M059J (cell line): ENCODE data around the gene BEAN1. TPM values are rescaled to one million over a fixed set of nuclear protein-coding genes. Genes with fewer than 3 reads are reported as not detected.
"Not testable (repeated sequence)": the region's sequence is repeated elsewhere in the genome, so short reads cannot be mapped to it uniquely, and the experiment has no call there.

Source experiments
- DNase-seq: peaks from one replicate; pipeline ENCODE4 v3.0.0-alpha.2; 2012; ENCODE audit warnings: low read depth
- total RNA-seq: library from RNA; depleted of rRNA; stranded (reverse); fragments of >200 nt; shearing (Covaris generic); gene quantifications from 2 replicates; pipeline ENCODE4 v1.2.3, GENCODE V29; 2014

The BEAN1 gene
- total RNA-seq, 1 experiment from 2014 or later, result not detected

GRCh38 chr16:66508248-66508913 lies 81.3 kb downstream of the BEAN1 start:
- DNase-seq, result peak; percentile 91

GRCh38 chr16:66508914-66509496 lies 81.9 kb downstream of the BEAN1 start:
- no peak for DNase-seq

DNA sequence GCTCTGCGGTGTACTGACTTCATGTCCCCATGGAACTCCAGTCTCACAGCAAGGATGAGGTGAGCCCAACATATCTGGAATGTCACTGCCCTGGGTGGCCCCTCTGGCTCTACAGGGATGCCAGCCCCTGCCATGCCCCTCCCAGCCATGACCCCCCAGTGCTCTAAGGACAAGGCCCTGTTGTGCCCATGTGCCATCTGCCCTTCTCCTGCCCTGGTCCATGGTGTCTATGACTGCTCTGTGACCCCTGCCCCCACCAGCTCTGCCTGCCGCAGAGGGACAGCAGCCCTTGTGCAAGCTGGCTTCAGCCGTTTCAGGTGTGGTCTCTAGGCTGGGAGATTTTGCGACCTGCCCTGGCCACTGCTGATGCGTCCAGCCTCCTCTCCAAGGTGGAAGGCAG lies 82.5 kb downstream of the BEAN1 start:
- DNase-seq, result no peak

- no peak for DNase-seq
Measured at GRCh38 chr16:66510298-66510697, 83.2 kb downstream of the BEAN1 start.

GRCh38 chr16:66510711-66511601 lies 83.9 kb downstream of the BEAN1 start:
- peak; percentile 37 for DNase-seq

DNA sequence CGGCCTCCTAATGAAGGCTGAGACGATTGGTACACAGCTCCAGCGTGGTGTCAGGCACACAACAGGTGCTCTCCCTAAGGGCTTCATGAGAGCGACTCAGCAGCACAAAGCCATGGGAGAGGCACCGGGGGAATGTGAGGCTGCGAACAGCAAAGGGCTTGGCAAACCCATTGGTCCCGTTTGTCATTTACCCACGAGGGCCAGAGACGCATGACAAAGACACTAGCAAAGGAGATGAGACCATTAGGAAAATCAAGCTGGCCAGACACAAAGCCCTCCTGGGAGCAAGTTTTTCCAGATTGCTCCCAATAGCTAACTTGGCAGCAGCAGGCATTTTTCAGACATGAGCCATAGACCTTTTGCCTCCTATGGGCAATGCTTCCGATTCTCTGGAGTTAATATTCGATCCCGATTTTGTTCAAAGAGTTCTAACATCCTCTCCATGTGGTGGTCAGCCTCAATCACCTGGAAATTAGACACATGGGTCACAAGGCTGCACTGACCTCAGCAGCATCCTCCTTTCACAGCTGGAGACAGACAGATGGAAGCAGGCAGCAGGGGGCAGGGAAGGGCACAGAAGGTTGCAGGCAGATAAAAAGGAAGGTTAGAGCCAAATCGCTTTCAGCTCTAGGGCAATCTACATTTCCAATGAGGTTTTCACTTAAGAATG lies 84.6 kb downstream of the BEAN1 start:
- DNase-seq, result peak; percentile 86

DNA sequence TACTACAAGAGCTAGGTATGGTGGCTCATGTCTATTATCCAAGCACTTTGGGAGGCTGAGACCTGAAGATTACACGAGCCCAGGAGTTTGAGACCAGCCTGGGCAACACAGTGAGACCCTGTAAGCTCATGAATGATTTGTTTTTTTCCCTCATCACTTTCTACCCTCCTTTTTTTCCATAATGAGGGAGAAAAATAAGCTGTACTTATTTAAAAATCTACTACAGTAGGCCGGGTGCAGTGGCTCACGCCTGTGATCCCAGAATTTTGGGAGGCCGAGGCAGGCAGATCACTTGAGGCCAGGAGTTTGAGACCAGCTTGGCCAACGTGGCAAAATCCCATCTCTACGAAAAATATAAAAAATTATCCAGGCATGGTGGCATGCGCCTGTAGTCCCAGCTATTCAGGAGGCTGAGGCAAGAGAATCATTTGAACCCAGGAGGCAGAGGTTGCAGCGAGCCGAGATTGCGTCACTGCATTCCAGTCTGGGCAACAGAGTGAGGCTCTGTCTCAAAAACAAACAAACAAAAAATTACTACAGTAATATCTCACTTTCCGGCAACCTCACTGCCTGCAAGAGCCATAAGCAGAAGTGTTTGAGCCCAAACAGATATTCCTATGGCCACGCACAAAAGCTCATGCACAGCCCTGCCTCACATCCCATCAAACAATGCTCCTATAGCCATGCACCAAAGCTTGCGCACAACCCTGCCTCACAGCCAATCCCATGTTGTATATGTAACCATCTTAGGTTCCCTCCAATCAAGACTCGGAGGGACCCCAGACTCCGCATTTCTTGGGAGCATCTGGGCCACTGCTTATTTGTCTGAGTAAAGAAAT lies 85.4 kb downstream of the BEAN1 start:
- DNase-seq, result peak; percentile 70

DNA sequence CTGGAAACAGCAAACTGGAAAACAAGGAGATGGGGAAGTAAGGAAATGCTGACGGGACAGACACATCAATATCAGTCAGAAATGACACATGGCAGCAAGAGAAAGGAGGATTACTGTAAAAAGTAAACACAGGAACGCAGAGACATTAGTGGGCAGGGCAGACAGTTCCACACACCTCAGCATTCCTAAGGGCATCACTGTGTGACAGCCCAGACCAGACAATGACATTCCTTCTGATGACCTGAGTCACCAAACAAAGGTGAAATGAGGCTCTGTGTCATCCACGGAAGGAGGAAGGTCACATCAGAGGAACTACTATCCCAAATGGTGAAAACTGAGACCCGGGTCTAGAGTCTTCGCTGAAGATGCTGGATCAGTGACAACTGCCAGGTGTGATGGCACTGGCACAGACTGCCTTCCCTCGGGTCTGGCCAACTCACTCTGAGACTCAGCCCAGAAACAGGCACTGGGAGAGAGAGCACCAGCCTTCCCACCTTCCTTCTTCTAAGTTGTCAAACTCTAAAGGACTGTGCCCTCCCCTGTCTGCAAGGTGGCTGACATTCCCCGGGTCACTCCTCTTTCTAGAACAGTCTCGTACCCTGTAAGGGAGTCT lies 86.1 kb downstream of the BEAN1 start:
- DNase-seq, result peak; percentile 64

DNA sequence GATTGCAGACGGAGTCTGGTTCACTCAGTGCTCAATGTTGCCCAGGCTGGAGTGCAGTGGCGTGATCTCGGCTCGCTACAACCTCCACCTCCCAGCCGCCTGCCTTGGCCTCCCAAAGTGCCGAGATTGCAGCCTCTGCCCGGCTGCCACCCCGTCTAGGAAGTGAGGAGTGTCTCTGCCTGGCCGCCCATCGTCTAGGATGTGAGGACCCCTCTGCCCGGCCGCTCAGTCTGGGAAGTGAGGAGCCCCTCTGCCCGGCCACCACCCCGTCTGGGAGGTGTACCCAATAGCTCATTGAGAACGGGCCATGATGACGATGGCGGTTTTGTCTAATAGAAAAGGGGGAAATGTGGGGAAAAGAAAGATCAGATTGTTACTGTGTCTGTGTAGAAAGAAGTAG lies 87.3 kb downstream of the BEAN1 start:
- not testable (repeated sequence) for DNase-seq

GRCh38 chr16:66514980-66515595 lies 88.0 kb downstream of the BEAN1 start:
- not testable (repeated sequence) for DNase-seq

- peak; percentile 59 for DNase-seq
Measured at GRCh38 chr16:66515596-66516508, 88.8 kb downstream of the BEAN1 start.

GRCh38 chr16:66516509-66516807 lies 89.4 kb downstream of the BEAN1 start:
- no peak for DNase-seq

DNA sequence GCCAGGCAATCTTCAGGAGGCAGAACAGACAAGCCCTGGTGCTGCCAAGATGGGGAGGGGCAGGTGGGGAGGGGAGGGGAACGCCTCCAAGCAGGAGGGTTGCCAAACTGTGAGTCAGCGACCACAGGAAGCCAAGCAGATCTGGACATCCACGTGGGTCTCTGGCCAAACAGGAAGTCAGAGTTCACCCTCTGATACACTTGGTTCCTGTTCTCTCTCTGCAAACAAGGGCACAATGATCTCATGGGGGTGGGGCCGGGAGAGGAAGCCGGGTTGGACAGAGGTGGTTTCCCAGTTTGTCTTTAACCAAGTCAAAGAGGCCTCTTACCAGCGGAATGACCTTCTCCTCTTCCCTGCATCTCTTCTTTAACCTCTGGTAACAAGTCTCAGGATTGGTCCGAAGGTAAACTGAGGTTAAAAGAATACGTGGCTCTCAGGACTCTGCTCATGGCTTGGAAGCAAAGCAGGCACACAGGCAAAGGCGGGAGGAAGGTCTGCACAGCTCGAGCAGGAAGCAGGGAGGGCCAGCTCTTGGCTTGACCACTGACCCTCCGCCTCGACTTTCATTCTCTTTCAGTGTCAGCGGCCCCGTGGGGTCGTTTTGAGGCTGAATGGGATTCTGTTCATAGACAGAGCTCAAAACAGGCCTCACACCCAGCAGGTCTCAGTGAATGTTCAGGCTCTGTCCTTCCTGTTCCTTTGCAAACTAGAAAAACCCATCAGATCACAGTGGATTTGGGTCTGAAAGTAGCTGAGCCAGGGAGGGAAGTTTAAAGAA lies 89.9 kb downstream of the BEAN1 start:
- peak; percentile 99 for DNase-seq

DNA sequence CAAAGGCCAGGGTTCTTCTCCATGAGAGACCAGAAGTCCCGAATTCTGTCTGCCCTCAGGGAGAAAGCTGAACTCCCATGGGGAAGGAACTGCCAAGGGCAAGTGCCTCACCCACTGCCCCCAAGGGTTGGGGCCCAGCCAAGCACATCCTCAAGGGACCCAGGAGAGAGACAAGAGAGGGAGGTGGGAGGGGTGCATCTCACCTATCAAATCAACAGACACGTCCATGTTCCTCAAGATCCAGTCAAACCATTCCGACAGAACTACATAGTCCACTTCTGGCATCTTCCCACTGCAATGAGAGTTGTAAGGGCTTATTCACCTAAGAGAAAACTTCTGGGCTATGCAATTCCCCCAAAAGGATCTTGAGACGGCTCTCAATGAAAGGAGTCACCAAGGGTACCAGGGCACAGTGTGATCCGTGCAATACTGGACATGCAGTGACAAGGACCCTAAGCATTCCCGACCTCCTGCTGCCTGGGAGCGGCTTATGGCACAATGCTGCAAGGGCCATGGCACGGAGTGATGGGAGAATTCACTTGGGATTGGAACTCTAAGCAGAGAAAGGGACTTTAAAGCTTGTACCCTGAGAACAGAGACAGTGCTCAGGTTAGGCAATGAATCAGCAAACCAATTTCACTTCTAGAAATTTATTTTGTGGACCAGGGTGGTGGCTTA lies 90.6 kb downstream of the BEAN1 start:
- no peak for DNase-seq

DNA sequence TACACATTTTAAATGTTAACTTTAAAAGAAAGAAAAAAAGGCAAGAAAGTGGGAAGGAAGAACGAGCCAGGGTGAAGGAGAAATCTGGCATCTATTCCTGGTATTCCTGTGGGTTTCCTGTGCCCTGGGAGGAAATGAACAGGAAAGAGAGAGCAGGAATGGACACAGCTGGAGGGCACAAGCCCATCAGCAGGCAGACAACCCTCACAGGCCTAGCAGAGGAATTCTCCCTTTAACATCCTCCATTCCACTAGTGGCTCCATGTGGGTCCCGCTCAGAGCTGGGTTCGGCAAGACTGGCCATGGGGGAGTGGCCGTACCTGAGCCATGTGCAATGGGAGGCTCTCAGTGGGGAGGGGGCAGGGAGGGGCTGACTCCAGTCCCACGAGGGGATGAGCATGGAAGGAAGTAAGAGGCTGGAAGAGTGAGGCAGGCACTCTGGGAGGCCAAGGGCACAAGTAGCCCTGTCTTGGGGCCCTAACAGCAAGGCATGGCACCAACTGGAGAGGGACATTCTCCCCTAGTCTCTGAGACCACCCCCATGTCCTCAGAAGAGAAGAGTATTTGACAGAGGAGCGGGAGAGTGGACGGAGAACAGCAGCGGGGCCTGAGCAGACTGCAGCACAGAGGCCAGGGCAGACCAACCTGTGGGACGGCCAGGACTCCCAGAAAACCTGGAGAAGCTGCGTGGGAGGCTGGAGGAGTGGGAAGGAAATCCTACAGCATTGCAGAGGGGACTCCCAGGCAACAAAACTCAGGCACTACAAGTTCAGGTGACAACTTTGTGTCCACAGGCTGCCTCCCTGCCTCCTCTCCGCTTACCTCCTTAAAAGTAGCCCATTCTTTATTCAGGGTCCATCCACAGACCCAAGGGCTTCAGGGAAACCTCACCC lies 92.6 kb downstream of the BEAN1 start:
- no peak for DNase-seq

DNA sequence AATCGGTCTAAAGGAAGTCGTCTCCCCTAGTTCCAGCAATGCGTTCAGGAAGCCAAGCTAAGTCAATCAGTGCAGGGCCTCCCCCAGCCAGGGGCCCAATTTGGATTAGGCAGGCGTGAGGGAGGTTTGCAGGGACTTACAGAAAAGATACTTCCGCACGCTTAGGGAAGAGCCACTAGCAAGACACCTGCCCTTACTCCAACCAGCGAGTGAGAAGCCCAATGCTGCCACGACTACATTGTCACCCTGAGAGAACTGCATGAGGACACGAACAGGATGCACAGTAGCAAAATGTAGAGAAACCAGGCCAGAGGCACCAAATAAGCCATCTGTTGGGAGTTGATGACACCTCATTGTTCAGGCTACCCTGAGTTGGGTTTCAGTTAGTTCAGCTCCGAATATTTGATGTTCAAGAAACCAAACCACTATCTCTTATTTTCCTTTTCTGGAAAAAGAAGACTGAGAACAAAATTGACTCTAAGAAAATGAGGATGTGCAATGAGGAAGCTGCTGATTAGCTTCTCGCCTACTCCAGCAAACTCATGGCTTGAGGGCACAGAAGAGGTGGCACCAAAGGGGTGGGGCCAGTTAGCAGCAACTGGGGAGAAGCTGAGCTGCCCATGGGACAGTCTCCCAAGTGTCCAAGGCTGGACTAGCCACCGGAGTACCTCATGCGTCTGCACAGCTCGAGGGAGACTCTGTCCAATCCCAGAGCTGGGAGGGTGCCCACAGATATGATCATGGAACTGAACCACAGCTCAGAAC lies 93.5 kb downstream of the BEAN1 start:
- DNase-seq, result no peak
